ENCODE results near the gene HEATR5A. TPM values are rescaled to one million over a fixed set of nuclear protein-coding genes. Genes with fewer than 3 reads are reported as not detected.
"Not testable (repeated sequence)": the region's sequence is repeated elsewhere in the genome, so short reads cannot be mapped to it uniquely, and the experiment has no call there.

Gene HEATR5A
- total RNA-seq, 1 experiment from 2014 or later, result 12.7 TPM

- ATAC-seq, result no peak
- CTCF ChIA-PET, result no interaction called here
- TF ChIP-seq, protein P1, sequence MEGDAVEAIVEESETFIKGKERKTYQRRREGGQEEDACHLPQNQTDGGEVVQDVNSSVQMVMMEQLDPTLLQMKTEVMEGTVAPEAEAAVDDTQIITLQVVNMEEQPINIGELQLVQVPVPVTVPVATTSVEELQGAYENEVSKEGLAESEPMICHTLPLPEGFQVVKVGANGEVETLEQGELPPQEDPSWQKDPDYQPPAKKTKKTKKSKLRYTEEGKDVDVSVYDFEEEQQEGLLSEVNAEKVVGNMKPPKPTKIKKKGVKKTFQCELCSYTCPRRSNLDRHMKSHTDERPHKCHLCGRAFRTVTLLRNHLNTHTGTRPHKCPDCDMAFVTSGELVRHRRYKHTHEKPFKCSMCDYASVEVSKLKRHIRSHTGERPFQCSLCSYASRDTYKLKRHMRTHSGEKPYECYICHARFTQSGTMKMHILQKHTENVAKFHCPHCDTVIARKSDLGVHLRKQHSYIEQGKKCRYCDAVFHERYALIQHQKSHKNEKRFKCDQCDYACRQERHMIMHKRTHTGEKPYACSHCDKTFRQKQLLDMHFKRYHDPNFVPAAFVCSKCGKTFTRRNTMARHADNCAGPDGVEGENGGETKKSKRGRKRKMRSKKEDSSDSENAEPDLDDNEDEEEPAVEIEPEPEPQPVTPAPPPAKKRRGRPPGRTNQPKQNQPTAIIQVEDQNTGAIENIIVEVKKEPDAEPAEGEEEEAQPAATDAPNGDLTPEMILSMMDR (conservative IDR thresholded peaks at IDR 0.05; ENCODE audit: low read depth, low read length), result no peak
- no peak for TF ChIP-seq EZH2phosphoT487 (IDR thresholded peaks at IDR 0.05; ENCODE audit: borderline replicate concordance, low read length)
- Histone ChIP-seq H3K9ac (ENCODE audit: low read length) (no peak overlapping the region), H3K4me1 (ENCODE audit: insufficient read depth, low read length) (peaks cover 6% of the 10 kb centered on the region), H4K20me1 (ENCODE audit: low read length) (no peaks in the 10 kb centered on the region), H3K36me3 (ENCODE audit: low read depth, low read length) (no peaks in the 10 kb centered on the region), H3K9me2 (replicated peaks; ENCODE audit: low read length) (no peaks in the 10 kb centered on the region), H3K4me2 (ENCODE audit: low read length) (no peak overlapping the region), H3F3A (ENCODE audit: low read length, unreplicated experiment) (no peaks in the 10 kb centered on the region), H3K4me3 (ENCODE audit: low read length) (no peak overlapping the region), H3K27ac (ENCODE audit: low read length) (no peak overlapping the region), H3K27me3 (ENCODE audit: low read length) (no peaks in the 10 kb centered on the region), H3K79me2 (ENCODE audit: low read length) (no peaks in the 10 kb centered on the region), H2AFZ (ENCODE audit: low read length) (no peak overlapping the region), H3K9me3 (ENCODE audit: low read length) (no peaks in the 10 kb centered on the region)
- POLR2A ChIA-PET (ENCODE audit: unreplicated experiment), result no interaction called here
- BruUV-seq (replicated peaks), result no TSS peak
- DNase-seq, result no peak
- intact Hi-C loops (cut with micrococcal nuclease), result no loop called here
Measured at GRCh38 chr14:31256534-31257243, 163.7 kb downstream of the HEATR5A start.

DNA sequence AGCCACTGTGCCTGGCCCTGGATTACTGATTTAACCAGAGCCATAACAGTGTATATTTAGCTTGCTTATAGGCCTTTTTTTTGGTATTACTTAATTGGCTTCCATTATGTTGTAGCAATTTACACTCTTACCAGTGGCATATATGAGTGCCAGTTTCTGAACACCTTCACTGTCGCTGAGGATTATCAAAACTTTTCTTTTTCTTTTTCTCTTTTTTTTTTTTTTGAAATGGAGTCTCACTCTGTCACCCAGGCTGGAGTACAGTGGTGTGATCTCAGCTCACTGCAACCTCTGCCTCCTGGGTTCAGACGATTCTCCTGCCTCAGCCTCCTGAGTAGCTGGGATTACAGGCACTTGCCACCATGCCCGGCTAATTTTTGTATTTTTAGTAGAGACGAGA is 164.4 kb downstream of the HEATR5A start:
- CTCF ChIA-PET; H3K4me2 ChIP-seq (ENCODE audit: low read length); H4K20me1 ChIP-seq (ENCODE audit: low read length); H3K9ac ChIP-seq (ENCODE audit: low read length); H3K79me2 ChIP-seq (ENCODE audit: low read length); H2AFZ ChIP-seq (ENCODE audit: low read length); intact Hi-C loops (cut with micrococcal nuclease); BruUV-seq (replicated peaks); H3K4me1 ChIP-seq (ENCODE audit: insufficient read depth, low read length); H3K27ac ChIP-seq (ENCODE audit: low read length); H3K9me3 ChIP-seq (ENCODE audit: low read length); H3K4me3 ChIP-seq (ENCODE audit: low read length); DNase-seq; H3K36me3 ChIP-seq (ENCODE audit: low read depth, low read length); H3F3A ChIP-seq (ENCODE audit: low read length, unreplicated experiment); H3K9me2 ChIP-seq (replicated peaks; ENCODE audit: low read length); ATAC-seq; H3K27me3 ChIP-seq (ENCODE audit: low read length): not testable (repeated sequence)
- POLR2A ChIA-PET (ENCODE audit: unreplicated experiment), result interaction anchor here (0.6 kb wide), 1 partner anchor 20 kb away, joined by 4 read pairs; no protein-coding TSS in a partner anchor

DNA sequence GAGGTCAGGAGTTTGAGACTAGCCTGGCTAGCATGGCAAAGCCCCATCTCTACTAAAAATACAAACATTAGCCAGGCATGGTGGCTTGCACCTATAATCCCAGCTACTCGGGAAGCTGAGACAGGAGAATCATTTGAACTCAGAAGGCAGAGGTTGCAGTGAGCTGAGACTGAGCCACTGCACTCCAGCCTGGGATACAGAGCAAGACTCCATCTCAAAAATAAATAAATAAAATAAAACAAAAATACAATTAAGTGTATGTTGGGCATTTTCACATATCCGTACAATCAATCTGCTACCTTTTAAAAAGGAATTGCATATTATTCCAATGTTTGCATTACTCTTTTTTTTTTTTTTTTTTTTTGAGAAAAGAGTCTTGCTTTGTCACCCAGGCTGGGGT is 165.1 kb downstream of the HEATR5A start:
- no peak overlapping the region for H3K9ac ChIP-seq (ENCODE audit: low read length)
- no peak for ATAC-seq
- H3K27me3 ChIP-seq (ENCODE audit: low read length), result no peaks in the 10 kb centered on the region
- no peak overlapping the region for H3K4me2 ChIP-seq (ENCODE audit: low read length)
- no peaks in the 10 kb centered on the region for H4K20me1 ChIP-seq (ENCODE audit: low read length)
- ChIA-PET POLR2A (ENCODE audit: unreplicated experiment) (interaction anchor here (0.6 kb wide), 1 partner anchor 20 kb away, joined by 4 read pairs; no protein-coding TSS in a partner anchor), CTCF (no interaction called here)
- H3K4me3 ChIP-seq (ENCODE audit: low read length), result no peak overlapping the region
- no peak overlapping the region for H3K27ac ChIP-seq (ENCODE audit: low read length)
- DNase-seq, result no peak
- H3K9me3 ChIP-seq (ENCODE audit: low read length), result no peaks in the 10 kb centered on the region
- no peak overlapping the region for H2AFZ ChIP-seq (ENCODE audit: low read length)
- peaks cover 6% of the 10 kb centered on the region; the same call in 1 of the 2 replicates for H3K4me1 ChIP-seq (ENCODE audit: insufficient read depth, low read length)
- no peaks in the 10 kb centered on the region for H3K79me2 ChIP-seq (ENCODE audit: low read length)
- TF ChIP-seq EZH2phosphoT487 (IDR thresholded peaks at IDR 0.05; ENCODE audit: borderline replicate concordance, low read length), result no peak
- TF ChIP-seq EZH2 (IDR thresholded peaks at IDR 0.05; ENCODE audit: low read length, unreplicated experiment), result no peak
- TF ChIP-seq, protein P1 (conservative IDR thresholded peaks at IDR 0.05; ENCODE audit: low read depth, low read length), result no peak
- intact Hi-C loops (cut with micrococcal nuclease), result no loop called here
- no TSS peak for BruUV-seq (replicated peaks)
- H3K36me3 ChIP-seq (ENCODE audit: low read depth, low read length), result no peaks in the 10 kb centered on the region
- no peaks in the 10 kb centered on the region for H3K9me2 ChIP-seq (replicated peaks; ENCODE audit: low read length)
- no peaks in the 10 kb centered on the region for H3F3A ChIP-seq (ENCODE audit: low read length, unreplicated experiment)

Measured in PC-3 (cell line).